Measurements from ENCODE around the gene IFFO2.

GRCh38 chr1:18856435-18856834 is 100.0 kb downstream of the IFFO2 start:
- TF ChIP-seq POLR2A (IDR thresholded peaks at IDR 0.05; ENCODE audit: low read depth, low read length) (no peak), CHD1 (IDR thresholded peaks at IDR 0.05; ENCODE audit: low read depth, low read length) (no peak), REST (IDR thresholded peaks at IDR 0.05; ENCODE audit: low read depth, low read length) (no peak), BRCA1 (IDR thresholded peaks at IDR 0.05; ENCODE audit: low read depth, low read length) (no peak), E2F8 (IDR thresholded peaks at IDR 0.05; ENCODE audit: low read depth, partially characterized antibody) (no peak)

Measured in GM12878 (cell line).